Thyroid gland (tissue), 4 donors: Measurements from ENCODE around the gene PRKD2.
"Not testable (repeated sequence)": the region's sequence is repeated elsewhere in the genome, so short reads cannot be mapped to it uniquely, and the experiment has no call there.

Experiments used
- POLR2A ChIP-seq, 2 donors: fragments of 450-650 bp; IDR thresholded peaks; one replicate each; pipeline ENCODE4 v1.6.1; 2017; ENCODE audit warnings: antibody characterized with exemption in 2 of 2, mild to moderate bottlenecking in 2 of 2, moderate library complexity in 1 of 2
- TF ChIP-seq, protein P1 (sequence below), 6 experiments: fragments of 200-600 bp in 3 of 6; fragments of 450-650 bp in 3 of 6; sonication (generic) in 3 of 6; IDR thresholded peaks; one replicate each; pipeline ENCODE4 v1.5.1; 2016 to 2019; ENCODE audit warnings: antibody characterized with exemption in 6 of 6, mild to moderate bottlenecking in 2 of 6, inconsistent platforms in 1 of 6, moderate library complexity in 1 of 6

DNA sequence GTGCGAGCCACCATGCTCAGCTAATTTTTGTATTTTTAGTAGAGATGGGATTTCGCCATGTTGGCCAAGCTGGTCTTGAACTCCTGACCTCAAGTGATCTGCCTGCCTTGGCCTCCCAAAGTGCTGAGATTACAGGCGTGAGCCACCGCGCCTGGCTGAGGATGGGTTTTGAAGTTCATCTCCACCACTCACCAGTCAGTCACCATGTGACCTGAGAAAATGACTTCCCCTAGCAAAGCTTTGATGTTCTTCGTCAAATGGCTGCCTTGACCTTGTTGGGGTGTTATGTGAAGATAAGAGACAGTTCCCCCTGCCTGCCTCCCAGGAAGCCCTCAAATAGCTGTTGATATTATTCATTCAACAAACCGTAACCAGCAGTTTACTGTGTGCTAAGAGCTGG lies 87.9 kb downstream of the PRKD2 start:
- not testable (repeated sequence) for TF ChIP-seq POLR2A (IDR thresholded peaks at IDR 0.05)
- TF ChIP-seq, protein P1, sequence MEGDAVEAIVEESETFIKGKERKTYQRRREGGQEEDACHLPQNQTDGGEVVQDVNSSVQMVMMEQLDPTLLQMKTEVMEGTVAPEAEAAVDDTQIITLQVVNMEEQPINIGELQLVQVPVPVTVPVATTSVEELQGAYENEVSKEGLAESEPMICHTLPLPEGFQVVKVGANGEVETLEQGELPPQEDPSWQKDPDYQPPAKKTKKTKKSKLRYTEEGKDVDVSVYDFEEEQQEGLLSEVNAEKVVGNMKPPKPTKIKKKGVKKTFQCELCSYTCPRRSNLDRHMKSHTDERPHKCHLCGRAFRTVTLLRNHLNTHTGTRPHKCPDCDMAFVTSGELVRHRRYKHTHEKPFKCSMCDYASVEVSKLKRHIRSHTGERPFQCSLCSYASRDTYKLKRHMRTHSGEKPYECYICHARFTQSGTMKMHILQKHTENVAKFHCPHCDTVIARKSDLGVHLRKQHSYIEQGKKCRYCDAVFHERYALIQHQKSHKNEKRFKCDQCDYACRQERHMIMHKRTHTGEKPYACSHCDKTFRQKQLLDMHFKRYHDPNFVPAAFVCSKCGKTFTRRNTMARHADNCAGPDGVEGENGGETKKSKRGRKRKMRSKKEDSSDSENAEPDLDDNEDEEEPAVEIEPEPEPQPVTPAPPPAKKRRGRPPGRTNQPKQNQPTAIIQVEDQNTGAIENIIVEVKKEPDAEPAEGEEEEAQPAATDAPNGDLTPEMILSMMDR (IDR thresholded peaks at IDR 0.05), result not testable (repeated sequence)
